Measurements from ENCODE around the gene GTF3C6.
"Not testable (repeated sequence)": the region's sequence is repeated elsewhere in the genome, so short reads cannot be mapped to it uniquely, and the experiment has no call there.

The GTF3C6 gene

DNA sequence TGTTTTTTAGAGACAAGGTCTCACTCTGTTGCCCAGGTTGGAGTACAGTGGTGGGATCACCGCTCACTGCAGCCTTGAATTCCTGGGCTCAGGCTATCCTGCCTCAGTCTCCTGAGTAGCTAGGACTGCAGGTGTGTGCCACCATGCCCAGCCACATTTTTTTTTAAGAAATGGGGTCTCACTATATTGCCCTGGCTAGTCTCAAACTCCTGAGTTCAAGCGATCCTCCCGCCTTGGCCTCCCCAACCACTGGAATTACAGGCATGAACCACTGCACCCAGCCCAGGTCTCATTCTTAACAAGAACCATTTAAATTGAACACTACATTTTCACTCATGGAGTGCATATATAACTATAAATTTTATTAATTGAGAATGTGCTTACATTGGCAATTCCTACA lies 43.8 kb downstream of the GTF3C6 start (continued):
- TF ChIP-seq, protein P1, sequence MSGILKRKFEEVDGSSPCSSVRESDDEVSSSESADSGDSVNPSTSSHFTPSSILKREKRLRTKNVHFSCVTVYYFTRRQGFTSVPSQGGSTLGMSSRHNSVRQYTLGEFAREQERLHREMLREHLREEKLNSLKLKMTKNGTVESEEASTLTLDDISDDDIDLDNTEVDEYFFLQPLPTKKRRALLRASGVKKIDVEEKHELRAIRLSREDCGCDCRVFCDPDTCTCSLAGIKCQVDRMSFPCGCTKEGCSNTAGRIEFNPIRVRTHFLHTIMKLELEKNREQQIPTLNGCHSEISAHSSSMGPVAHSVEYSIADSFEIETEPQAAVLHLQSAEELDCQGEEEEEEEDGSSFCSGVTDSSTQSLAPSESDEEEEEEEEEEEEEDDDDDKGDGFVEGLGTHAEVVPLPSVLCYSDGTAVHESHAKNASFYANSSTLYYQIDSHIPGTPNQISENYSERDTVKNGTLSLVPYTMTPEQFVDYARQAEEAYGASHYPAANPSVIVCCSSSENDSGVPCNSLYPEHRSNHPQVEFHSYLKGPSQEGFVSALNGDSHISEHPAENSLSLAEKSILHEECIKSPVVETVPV (CRISPR knock-in tag; IDR thresholded peaks at IDR 0.05), result no peak
- TF ChIP-seq ZNF70 (CRISPR knock-in tag; IDR thresholded peaks at IDR 0.05), result no peak
- TF ChIP-seq GLIS3 (CRISPR knock-in tag; IDR thresholded peaks at IDR 0.05), result no peak
- TF ChIP-seq SNAI2 (CRISPR knock-in tag; IDR thresholded peaks at IDR 0.05), result no peak

DNA sequence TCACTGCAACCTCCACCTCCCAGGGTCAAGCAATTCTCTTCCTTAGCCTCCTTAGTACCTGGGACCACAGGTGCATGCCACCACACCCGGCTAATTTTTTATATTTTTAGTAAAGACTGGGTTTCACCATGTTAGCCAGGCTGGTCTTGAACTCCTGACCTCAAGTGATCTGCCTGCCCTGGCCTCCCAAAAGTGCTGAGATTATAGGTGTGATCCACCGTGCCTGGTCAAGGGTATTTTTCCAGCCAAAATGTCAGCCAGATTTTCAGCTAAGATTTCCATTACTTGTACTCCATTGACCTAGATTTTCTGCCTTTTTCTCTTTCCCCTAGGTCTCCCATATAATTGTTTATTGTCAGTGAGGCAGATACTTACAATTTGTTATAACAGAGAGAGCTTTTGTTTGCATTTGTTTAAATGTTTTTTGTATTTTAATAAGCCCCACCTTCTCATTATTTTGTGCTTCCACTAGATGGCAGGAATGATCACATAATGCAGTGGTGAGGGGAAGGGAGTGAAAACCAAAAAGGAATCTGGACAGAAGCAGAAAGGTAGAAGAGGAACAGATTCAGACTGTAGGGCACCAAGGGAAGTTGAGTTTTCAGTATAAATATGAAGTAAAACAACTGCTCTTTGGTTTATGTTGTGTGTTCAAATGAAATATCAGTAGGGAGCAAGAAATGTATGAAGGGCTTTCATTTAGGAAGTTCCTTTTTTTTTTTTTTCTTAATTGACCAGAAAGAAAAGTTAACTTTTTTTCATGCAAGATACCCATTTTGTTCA lies 53.0 kb downstream of the GTF3C6 start:
- peak; percentile 89 for ATAC-seq
- TF ChIP-seq GLIS3 (CRISPR knock-in tag; IDR thresholded peaks at IDR 0.05), result no peak
- TF ChIP-seq ZNF70 (CRISPR knock-in tag; IDR thresholded peaks at IDR 0.05), result no peak
- no peak for TF ChIP-seq ISL1 (CRISPR knock-in tag; IDR thresholded peaks at IDR 0.05)
- no peak for TF ChIP-seq CSDC2 (CRISPR knock-in tag; IDR thresholded peaks at IDR 0.05)
- no peak for TF ChIP-seq OSR1 (CRISPR knock-in tag; IDR thresholded peaks at IDR 0.05)
- TF ChIP-seq PPARA (CRISPR knock-in tag; IDR thresholded peaks at IDR 0.05; ENCODE audit: borderline replicate concordance), result no peak
- TF ChIP-seq SNAI2 (CRISPR knock-in tag; IDR thresholded peaks at IDR 0.05), result no peak
- no peak for TF ChIP-seq RARB (CRISPR knock-in tag; IDR thresholded peaks at IDR 0.05)
- no peak for TF ChIP-seq ZFP30 (CRISPR knock-in tag; IDR thresholded peaks at IDR 0.05)

DNA sequence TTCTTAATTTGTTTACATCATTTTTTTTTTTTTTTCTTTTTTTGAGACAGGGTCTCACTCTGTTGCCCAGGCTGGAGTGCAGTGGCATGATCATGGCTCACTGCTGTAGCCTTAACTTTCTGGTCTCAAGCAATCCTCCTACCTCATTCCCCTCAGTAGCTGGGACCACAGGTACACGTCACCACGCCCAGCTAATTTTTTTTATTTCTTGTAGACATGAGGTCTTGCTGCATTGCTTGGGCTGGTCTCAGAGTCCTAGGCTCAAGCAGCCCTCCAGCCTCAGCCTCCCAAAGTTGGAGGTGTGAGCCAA lies 53.6 kb downstream of the GTF3C6 start:
- TF ChIP-seq RARB (CRISPR knock-in tag; IDR thresholded peaks at IDR 0.05), result no peak
- no peak for TF ChIP-seq TOX (CRISPR knock-in tag; IDR thresholded peaks at IDR 0.05; ENCODE audit: borderline replicate concordance)
- TF ChIP-seq, protein P1 (CRISPR knock-in tag; IDR thresholded peaks at IDR 0.05), result no peak
- TF ChIP-seq ZNF8 (CRISPR knock-in tag; IDR thresholded peaks at IDR 0.05), result no peak
- TF ChIP-seq, protein P2, sequence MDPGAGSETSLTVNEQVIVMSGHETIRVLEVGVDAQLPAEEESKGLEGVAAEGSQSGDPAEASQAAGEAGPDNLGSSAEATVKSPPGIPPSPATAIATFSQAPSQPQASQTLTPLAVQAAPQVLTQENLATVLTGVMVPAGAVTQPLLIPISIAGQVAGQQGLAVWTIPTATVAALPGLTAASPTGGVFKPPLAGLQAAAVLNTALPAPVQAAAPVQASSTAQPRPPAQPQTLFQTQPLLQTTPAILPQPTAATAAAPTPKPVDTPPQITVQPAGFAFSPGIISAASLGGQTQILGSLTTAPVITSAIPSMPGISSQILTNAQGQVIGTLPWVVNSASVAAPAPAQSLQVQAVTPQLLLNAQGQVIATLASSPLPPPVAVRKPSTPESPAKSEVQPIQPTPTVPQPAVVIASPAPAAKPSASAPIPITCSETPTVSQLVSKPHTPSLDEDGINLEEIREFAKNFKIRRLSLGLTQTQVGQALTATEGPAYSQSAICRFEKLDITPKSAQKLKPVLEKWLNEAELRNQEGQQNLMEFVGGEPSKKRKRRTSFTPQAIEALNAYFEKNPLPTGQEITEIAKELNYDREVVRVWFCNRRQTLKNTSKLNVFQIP (CRISPR knock-in tag; IDR thresholded peaks at IDR 0.05; ENCODE audit: borderline replicate concordance, low read depth), result no peak
- TF ChIP-seq OSR1 (CRISPR knock-in tag; IDR thresholded peaks at IDR 0.05), result no peak
- TF ChIP-seq ZNF70 (CRISPR knock-in tag; IDR thresholded peaks at IDR 0.05), result no peak
- TF ChIP-seq SNAI2 (CRISPR knock-in tag; IDR thresholded peaks at IDR 0.05), result no peak
- TF ChIP-seq, protein P3, sequence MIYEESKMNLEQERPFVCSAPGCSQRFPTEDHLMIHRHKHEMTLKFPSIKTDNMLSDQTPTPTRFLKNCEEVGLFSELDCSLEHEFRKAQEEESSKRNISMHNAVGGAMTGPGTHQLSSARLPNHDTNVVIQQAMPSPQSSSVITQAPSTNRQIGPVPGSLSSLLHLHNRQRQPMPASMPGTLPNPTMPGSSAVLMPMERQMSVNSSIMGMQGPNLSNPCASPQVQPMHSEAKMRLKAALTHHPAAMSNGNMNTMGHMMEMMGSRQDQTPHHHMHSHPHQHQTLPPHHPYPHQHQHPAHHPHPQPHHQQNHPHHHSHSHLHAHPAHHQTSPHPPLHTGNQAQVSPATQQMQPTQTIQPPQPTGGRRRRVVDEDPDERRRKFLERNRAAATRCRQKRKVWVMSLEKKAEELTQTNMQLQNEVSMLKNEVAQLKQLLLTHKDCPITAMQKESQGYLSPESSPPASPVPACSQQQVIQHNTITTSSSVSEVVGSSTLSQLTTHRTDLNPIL (CRISPR knock-in tag; IDR thresholded peaks at IDR 0.05; ENCODE audit: low read depth), result no peak
- no peak for TF ChIP-seq CSDC2 (CRISPR knock-in tag; IDR thresholded peaks at IDR 0.05)
- TF ChIP-seq TCF4 (CRISPR knock-in tag; IDR thresholded peaks at IDR 0.05; ENCODE audit: borderline replicate concordance), result no peak
- TF ChIP-seq, protein P4, sequence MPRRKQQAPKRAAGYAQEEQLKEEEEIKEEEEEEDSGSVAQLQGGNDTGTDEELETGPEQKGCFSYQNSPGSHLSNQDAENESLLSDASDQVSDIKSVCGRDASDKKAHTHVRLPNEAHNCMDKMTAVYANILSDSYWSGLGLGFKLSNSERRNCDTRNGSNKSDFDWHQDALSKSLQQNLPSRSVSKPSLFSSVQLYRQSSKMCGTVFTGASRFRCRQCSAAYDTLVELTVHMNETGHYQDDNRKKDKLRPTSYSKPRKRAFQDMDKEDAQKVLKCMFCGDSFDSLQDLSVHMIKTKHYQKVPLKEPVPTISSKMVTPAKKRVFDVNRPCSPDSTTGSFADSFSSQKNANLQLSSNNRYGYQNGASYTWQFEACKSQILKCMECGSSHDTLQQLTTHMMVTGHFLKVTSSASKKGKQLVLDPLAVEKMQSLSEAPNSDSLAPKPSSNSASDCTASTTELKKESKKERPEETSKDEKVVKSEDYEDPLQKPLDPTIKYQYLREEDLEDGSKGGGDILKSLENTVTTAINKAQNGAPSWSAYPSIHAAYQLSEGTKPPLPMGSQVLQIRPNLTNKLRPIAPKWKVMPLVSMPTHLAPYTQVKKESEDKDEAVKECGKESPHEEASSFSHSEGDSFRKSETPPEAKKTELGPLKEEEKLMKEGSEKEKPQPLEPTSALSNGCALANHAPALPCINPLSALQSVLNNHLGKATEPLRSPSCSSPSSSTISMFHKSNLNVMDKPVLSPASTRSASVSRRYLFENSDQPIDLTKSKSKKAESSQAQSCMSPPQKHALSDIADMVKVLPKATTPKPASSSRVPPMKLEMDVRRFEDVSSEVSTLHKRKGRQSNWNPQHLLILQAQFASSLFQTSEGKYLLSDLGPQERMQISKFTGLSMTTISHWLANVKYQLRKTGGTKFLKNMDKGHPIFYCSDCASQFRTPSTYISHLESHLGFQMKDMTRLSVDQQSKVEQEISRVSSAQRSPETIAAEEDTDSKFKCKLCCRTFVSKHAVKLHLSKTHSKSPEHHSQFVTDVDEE (CRISPR knock-in tag; IDR thresholded peaks at IDR 0.05), result no peak
- no peak for TF ChIP-seq ARNTL (CRISPR knock-in tag; IDR thresholded peaks at IDR 0.05; ENCODE audit: borderline replicate concordance, low read depth)
- no peak for TF ChIP-seq GLIS3 (CRISPR knock-in tag; IDR thresholded peaks at IDR 0.05)
- no peak for TF ChIP-seq ZFP3 (CRISPR knock-in tag; IDR thresholded peaks at IDR 0.05)
- ATAC-seq, result no peak

DNA sequence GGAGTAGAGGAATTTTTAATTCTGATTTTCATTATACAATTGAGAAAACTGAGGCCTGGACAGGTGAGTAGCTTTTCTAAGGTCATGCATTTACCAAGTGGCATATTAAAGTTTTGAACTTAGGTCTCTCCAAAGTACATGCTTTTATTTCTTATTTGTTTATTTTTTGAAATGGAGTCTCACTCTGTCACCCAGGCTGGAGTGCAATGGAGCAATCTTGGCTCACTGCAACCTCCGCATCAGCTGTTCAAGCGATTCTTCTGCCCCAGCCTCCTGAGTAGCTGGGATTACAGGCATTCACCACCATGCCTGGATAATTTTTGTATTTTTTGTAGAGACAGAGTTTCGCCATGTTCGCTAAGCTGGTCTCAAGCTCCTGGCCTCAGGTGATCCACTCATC lies 54.0 kb downstream of the GTF3C6 start:
- ATAC-seq, result not testable (repeated sequence)
